COLO668 (cell line): Measurements from ENCODE around the gene SLC37A1.

Experiments used
- DNase-seq: peaks from one replicate; lab custom pipeline; 2025; ENCODE audit not compliant: unreplicated experiment; lab: John Stamatoyannopoulos, UW

Gene SLC37A1

GRCh38 chr21:42542196-42542595 is 28.5 kb downstream of the SLC37A1 start:
- no peak for DNase-seq

- no peak for DNase-seq
Measured at GRCh38 chr21:42542596-42542995, 28.9 kb downstream of the SLC37A1 start.

GRCh38 chr21:42543106-42543847 is 29.6 kb downstream of the SLC37A1 start:
- DNase-seq = no peak

GRCh38 chr21:42544544-42544943 is 30.9 kb downstream of the SLC37A1 start:
- no peak for DNase-seq

GRCh38 chr21:42545317-42545716 is 31.7 kb downstream of the SLC37A1 start:
- no peak for DNase-seq

- no peak for DNase-seq
Measured at GRCh38 chr21:42545745-42546144, 32.1 kb downstream of the SLC37A1 start.

- DNase-seq = no peak
Measured at GRCh38 chr21:42546433-42546832, 32.8 kb downstream of the SLC37A1 start.

- DNase-seq = no peak
Measured at GRCh38 chr21:42547001-42547905, 33.6 kb downstream of the SLC37A1 start.

GRCh38 chr21:42547906-42548365 is 34.3 kb downstream of the SLC37A1 start:
- DNase-seq = no peak

- no peak for DNase-seq
Measured at GRCh38 chr21:42548687-42549406, 35.2 kb downstream of the SLC37A1 start.

GRCh38 chr21:42550817-42551216 is 37.2 kb downstream of the SLC37A1 start:
- DNase-seq = no peak

GRCh38 chr21:42552407-42553336 is 39.0 kb downstream of the SLC37A1 start:
- DNase-seq = no peak

- no peak for DNase-seq
Measured at GRCh38 chr21:42553435-42553834, 39.8 kb downstream of the SLC37A1 start.

- no peak for DNase-seq
Measured at GRCh38 chr21:42554251-42554961, 40.8 kb downstream of the SLC37A1 start.

GRCh38 chr21:42555756-42556438 is 42.2 kb downstream of the SLC37A1 start:
- DNase-seq = no peak

- no peak for DNase-seq
Measured at GRCh38 chr21:42556476-42556875, 42.8 kb downstream of the SLC37A1 start.

- DNase-seq = no peak
Measured at GRCh38 chr21:42556960-42557359, 43.3 kb downstream of the SLC37A1 start.

- no peak for DNase-seq
Measured at GRCh38 chr21:42557420-42557819, 43.8 kb downstream of the SLC37A1 start.

- DNase-seq = no peak
Measured at GRCh38 chr21:42558368-42558767, 44.7 kb downstream of the SLC37A1 start.
